ENCODE results near the gene AGMO.

The AGMO gene

DNA sequence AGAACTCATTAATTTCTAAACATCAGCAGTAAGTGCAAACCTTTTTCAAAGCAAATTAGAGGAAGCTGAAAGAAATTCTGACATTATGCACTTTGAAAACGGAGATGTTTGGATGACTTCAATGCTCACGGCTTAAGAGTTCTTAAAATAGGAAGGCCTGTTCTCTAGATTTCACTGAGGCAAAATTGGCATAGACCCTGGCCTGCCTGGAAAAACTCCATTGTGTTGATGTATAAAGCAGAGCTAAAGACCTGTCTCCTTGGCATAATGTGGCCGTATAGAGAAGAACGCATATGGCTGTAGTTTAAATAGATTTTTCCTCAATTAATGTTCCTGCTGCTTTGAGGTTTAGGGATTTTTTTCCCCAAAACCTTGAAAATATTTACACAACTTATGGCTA, 24.5 kb upstream of the AGMO start:
- H3K4me3 ChIP-seq (ENCODE audit: low read length) = no peak overlapping the region
- H3K27me3 ChIP-seq (ENCODE audit: control insufficient read depth, insufficient read depth, low read length) = no peaks in the 10 kb centered on the region
- no peaks in the 10 kb centered on the region for H3K4me1 ChIP-seq (ENCODE audit: control insufficient read depth, insufficient read depth, low read length)
- H3K9ac ChIP-seq (ENCODE audit: low read depth, low read length) = no peak overlapping the region
- H3K9me3 ChIP-seq (replicated peaks; ENCODE audit: low read length) = peaks cover 4% of the 10 kb centered on the region
- H3K4me2 ChIP-seq (ENCODE audit: low read length) = no peak overlapping the region
- H3K36me3 ChIP-seq (ENCODE audit: insufficient read depth, low read length) = no peaks in the 10 kb centered on the region

DNA sequence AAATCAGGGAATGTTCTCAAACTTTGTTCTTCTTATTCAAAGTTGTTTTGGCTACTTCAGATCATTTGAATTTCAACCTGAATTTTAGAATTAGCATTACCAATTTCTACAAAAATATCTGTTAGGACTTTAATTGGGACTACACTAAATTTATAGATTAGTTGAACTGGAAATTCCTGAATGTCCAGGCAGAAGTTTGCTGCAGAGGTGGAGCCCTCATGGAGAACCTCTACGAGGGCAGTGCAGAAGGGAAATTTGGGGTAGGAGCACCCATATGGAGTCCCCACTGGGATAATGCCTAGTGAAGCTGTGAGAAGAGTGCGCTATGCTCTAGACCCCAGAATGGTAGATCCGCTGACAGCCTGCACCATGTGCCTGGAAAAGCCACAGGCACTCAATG, 22.8 kb upstream of the AGMO start:
- Histone ChIP-seq H3K9ac (ENCODE audit: low read depth, low read length) (no peak overlapping the region), H3K36me3 (ENCODE audit: insufficient read depth, low read length) (no peaks in the 10 kb centered on the region), H3K4me1 (ENCODE audit: control insufficient read depth, insufficient read depth, low read length) (no peaks in the 10 kb centered on the region), H3K9me3 (replicated peaks; ENCODE audit: low read length) (peaks cover 4% of the 10 kb centered on the region), H3K27me3 (ENCODE audit: control insufficient read depth, insufficient read depth, low read length) (no peaks in the 10 kb centered on the region), H3K4me3 (ENCODE audit: low read length) (no peak overlapping the region), H3K4me2 (ENCODE audit: low read length) (no peak overlapping the region)

DNA sequence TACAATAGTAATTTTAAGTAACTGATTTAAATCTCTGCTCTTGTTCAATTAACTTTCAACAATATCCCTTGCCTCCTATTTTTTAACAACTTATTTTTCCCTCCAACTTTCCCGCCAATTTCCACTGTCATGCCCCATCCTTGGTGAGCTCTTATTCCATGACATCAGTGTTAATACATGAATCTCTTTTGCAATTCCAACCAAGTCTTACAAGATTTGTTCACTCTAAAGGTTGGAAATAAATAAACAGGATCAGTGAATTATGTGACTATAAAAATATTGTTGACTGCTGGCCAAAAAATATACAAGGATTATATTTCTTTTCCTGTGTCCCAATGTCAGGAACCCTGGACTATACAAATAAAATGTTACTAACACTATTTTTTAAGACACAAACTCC, 21.0 kb upstream of the AGMO start:
- Histone ChIP-seq H3K27me3 (ENCODE audit: control insufficient read depth, insufficient read depth, low read length) (no peaks in the 10 kb centered on the region), H3K9me3 (replicated peaks; ENCODE audit: low read length) (peaks cover 4% of the 10 kb centered on the region), H3K4me2 (ENCODE audit: low read length) (no peak overlapping the region), H3K9ac (ENCODE audit: low read depth, low read length) (no peak overlapping the region), H3K4me1 (ENCODE audit: control insufficient read depth, insufficient read depth, low read length) (no peaks in the 10 kb centered on the region), H3K4me3 (ENCODE audit: low read length) (no peak overlapping the region), H3K36me3 (ENCODE audit: insufficient read depth, low read length) (no peaks in the 10 kb centered on the region)

DNA sequence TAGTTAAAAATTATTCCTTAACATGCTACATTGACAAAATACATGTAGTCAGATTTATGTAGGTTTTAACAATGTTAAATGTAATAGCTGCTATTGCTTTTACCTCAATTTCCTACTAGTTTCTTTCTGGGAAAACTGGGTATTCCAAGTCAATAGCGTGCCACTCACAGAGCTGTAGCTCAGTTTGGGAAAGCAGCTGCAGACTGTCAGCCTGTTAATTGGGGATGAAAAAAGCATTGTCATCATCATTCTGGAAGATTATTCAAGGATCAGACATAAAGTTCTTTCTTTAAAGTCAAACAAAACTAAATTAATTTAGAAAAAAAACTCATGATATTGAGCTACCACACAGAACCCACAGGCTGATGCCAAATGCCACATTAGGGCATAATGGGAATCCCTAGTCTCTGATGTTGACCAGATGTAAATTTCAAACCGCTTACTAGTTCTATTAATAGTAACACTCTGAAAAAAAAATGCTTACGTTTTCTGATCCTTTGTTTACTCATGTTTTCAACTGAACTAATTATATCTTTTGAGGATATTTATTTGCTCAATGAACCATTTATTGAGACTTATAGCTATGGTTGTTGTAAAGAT, 19.6 kb upstream of the AGMO start:
- no peaks in the 10 kb centered on the region for H3K27me3 ChIP-seq (ENCODE audit: control insufficient read depth, insufficient read depth, low read length)
- no peak overlapping the region for H3K4me2 ChIP-seq (ENCODE audit: low read length)
- H3K9ac ChIP-seq (ENCODE audit: low read depth, low read length) = no peak overlapping the region
- no peak overlapping the region for H3K4me3 ChIP-seq (ENCODE audit: low read length)
- H3K4me1 ChIP-seq (ENCODE audit: control insufficient read depth, insufficient read depth, low read length) = no peaks in the 10 kb centered on the region
- peaks cover 4% of the 10 kb centered on the region for H3K9me3 ChIP-seq (replicated peaks; ENCODE audit: low read length)
- H3K36me3 ChIP-seq (ENCODE audit: insufficient read depth, low read length) = no peaks in the 10 kb centered on the region

DNA sequence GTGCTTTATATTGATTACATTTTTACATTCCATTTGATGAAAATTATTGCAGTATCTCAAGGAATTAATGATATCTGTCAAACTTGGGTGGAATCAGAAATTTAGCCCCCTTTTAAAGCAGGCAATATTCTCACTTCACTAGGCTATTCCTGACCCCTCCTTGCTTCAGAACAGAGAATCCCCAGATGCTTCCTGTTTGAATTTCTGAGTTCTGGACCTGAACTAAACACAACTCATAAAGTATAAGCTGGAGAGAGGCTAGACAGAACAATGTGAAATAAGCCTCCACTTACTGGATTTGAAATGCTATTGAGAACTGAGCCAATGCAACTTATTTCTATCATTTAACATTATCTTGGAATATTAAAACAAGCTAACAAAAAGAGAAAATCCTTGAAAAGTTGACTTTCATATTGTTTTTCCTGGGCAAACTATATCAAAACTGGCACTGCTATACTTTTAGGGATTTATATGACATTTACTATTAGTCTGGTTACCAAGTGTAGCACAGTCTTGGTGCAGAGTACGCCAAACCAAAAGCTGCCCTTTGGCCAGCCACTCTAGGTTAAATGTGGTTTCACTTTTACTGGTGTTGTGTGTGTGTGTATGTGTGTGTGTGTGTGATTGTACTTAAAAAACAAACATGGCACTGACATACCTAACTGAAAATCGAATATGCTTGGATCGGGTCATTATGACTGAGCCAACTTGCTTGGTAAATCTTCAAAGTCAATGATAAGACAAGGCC, 19.0 kb upstream of the AGMO start:
- H3K9ac ChIP-seq (ENCODE audit: low read depth, low read length) = no peak overlapping the region
- no peak overlapping the region for H3K4me3 ChIP-seq (ENCODE audit: low read length)
- H3K36me3 ChIP-seq (ENCODE audit: insufficient read depth, low read length) = no peaks in the 10 kb centered on the region
- no peaks in the 10 kb centered on the region for H3K4me1 ChIP-seq (ENCODE audit: control insufficient read depth, insufficient read depth, low read length)
- H3K9me3 ChIP-seq (replicated peaks; ENCODE audit: low read length) = peaks cover 4% of the 10 kb centered on the region
- H3K4me2 ChIP-seq (ENCODE audit: low read length) = no peak overlapping the region
- H3K27me3 ChIP-seq (ENCODE audit: control insufficient read depth, insufficient read depth, low read length) = no peaks in the 10 kb centered on the region

- no peaks in the 10 kb centered on the region for H3K4me1 ChIP-seq (ENCODE audit: control insufficient read depth, insufficient read depth, low read length)
- no peak overlapping the region for H3K4me3 ChIP-seq (ENCODE audit: low read length)
- no peak overlapping the region for H3K9ac ChIP-seq (ENCODE audit: low read depth, low read length)
- no peaks in the 10 kb centered on the region for H3K36me3 ChIP-seq (ENCODE audit: insufficient read depth, low read length)
- no peaks in the 10 kb centered on the region for H3K9me3 ChIP-seq (replicated peaks; ENCODE audit: low read length)
- H3K27me3 ChIP-seq (ENCODE audit: control insufficient read depth, insufficient read depth, low read length) = no peaks in the 10 kb centered on the region
- no peak overlapping the region for H3K4me2 ChIP-seq (ENCODE audit: low read length)
These were observed 15.8 kb upstream of the AGMO start for GRCh38 chr7:15577600-15577999.

- Histone ChIP-seq H3K27me3 (ENCODE audit: control insufficient read depth, insufficient read depth, low read length) (no peaks in the 10 kb centered on the region), H3K4me3 (ENCODE audit: low read length) (no peak overlapping the region), H3K9me3 (replicated peaks; ENCODE audit: low read length) (no peaks in the 10 kb centered on the region), H3K9ac (ENCODE audit: low read depth, low read length) (no peak overlapping the region), H3K4me2 (ENCODE audit: low read length) (peak overlapping the region; percentile 14), H3K4me1 (ENCODE audit: control insufficient read depth, insufficient read depth, low read length) (peaks cover 8% of the 10 kb centered on the region), H3K36me3 (ENCODE audit: insufficient read depth, low read length) (no peaks in the 10 kb centered on the region)
These were observed 9.6 kb upstream of the AGMO start for GRCh38 chr7:15571301-15571878.

GRCh38 chr7:15567652-15568051, 5.8 kb upstream of the AGMO start:
- Histone ChIP-seq H3K27me3 (ENCODE audit: control insufficient read depth, insufficient read depth, low read length) (no peaks in the 10 kb centered on the region), H3K36me3 (ENCODE audit: insufficient read depth, low read length) (no peaks in the 10 kb centered on the region), H3K4me1 (ENCODE audit: control insufficient read depth, insufficient read depth, low read length) (peaks cover 8% of the 10 kb centered on the region), H3K9ac (ENCODE audit: low read depth, low read length) (no peak overlapping the region), H3K9me3 (replicated peaks; ENCODE audit: low read length) (no peaks in the 10 kb centered on the region), H3K4me2 (ENCODE audit: low read length) (no peak overlapping the region), H3K4me3 (ENCODE audit: low read length) (no peak overlapping the region)

DNA sequence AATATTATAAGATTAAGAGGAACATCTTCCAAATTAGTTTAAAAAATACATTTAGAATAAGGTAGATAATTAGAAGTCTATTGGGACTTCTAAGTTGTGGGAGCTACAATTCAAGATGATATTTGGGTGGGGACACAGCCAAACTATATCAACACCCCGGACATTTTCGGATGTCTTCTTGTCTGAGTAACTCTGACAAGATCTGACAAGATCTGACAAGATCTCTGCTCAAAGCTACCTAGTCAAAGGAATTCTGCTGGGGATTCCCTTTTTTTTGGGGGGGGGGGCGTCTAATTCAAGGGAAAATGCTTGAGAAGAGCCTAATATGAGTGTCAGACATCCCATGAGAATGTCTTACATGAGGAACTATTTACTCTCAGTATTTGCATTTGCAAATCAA, 5.2 kb upstream of the AGMO start:
- Histone ChIP-seq H3K4me2 (ENCODE audit: low read length) (no peak overlapping the region), H3K27me3 (ENCODE audit: control insufficient read depth, insufficient read depth, low read length) (no peaks in the 10 kb centered on the region), H3K4me3 (ENCODE audit: low read length) (no peak overlapping the region), H3K9me3 (replicated peaks; ENCODE audit: low read length) (no peaks in the 10 kb centered on the region), H3K36me3 (ENCODE audit: insufficient read depth, low read length) (no peaks in the 10 kb centered on the region), H3K4me1 (ENCODE audit: control insufficient read depth, insufficient read depth, low read length) (peaks cover 8% of the 10 kb centered on the region), H3K9ac (ENCODE audit: low read depth, low read length) (no peak overlapping the region)

DNA sequence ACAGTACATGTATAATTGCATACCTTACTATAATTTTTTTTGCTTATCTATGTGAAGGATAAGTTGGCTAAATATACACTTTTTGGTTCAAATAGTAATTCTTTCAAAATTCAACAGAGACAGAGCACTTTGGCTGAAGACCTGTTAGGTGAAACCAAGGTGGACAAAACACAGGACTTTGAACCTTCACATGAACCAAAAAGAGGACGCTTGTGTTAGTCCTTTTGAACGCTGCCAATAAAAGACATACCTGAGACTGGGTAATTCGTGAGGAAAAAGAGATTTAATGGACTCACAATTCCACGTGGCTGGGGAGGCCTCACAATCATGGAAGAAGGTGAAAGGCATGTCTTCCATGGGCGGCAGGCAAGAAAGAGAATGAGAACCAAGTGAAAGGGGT, 4.7 kb upstream of the AGMO start:
- no peaks in the 10 kb centered on the region for H3K36me3 ChIP-seq (ENCODE audit: insufficient read depth, low read length)
- no peak overlapping the region for H3K4me2 ChIP-seq (ENCODE audit: low read length)
- H3K27me3 ChIP-seq (ENCODE audit: control insufficient read depth, insufficient read depth, low read length) = no peaks in the 10 kb centered on the region
- peaks cover 7% of the 10 kb centered on the region for H3K4me1 ChIP-seq (ENCODE audit: control insufficient read depth, insufficient read depth, low read length)
- no peak overlapping the region for H3K4me3 ChIP-seq (ENCODE audit: low read length)
- H3K9ac ChIP-seq (ENCODE audit: low read depth, low read length) = no peak overlapping the region
- H3K9me3 ChIP-seq (replicated peaks; ENCODE audit: low read length) = no peaks in the 10 kb centered on the region

DNA sequence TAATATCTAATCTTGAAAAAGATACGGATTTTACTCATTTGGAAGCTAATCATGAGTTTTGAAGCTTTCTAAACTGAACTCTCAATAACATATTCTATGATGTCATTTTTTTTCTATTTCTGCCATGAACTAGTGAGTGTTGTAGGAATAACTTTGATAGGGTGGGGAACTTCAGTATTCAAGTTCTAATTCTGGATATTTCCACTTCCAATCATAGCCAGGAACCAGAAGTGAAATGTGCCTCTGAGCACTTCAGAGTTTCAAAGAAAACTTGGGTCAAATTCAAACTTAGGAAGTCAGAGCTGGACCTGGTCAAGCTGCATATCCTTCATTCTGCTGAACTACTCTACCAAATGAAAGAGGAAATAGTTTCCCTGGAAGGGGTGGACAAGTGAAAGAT, 847 bp downstream of the AGMO start:
- Histone ChIP-seq H3K9ac (ENCODE audit: low read depth, low read length) (no peak overlapping the region), H3K4me1 (ENCODE audit: control insufficient read depth, insufficient read depth, low read length) (peaks cover 39% of the 10 kb centered on the region), H3K36me3 (ENCODE audit: insufficient read depth, low read length) (no peaks in the 10 kb centered on the region), H3K4me3 (ENCODE audit: low read length) (no peak overlapping the region), H3K27me3 (ENCODE audit: control insufficient read depth, insufficient read depth, low read length) (no peaks in the 10 kb centered on the region), H3K9me3 (replicated peaks; ENCODE audit: low read length) (no peaks in the 10 kb centered on the region), H3K4me2 (ENCODE audit: low read length) (no peak overlapping the region)

- H3K4me2 ChIP-seq (ENCODE audit: low read length) = no peak overlapping the region
- no peaks in the 10 kb centered on the region for H3K27me3 ChIP-seq (ENCODE audit: control insufficient read depth, insufficient read depth, low read length)
- H3K4me1 ChIP-seq (ENCODE audit: control insufficient read depth, insufficient read depth, low read length) = peaks cover 52% of the 10 kb centered on the region
- H3K36me3 ChIP-seq (ENCODE audit: insufficient read depth, low read length) = no peaks in the 10 kb centered on the region
- no peaks in the 10 kb centered on the region for H3K9me3 ChIP-seq (replicated peaks; ENCODE audit: low read length)
- no peak overlapping the region for H3K9ac ChIP-seq (ENCODE audit: low read depth, low read length)
- H3K4me3 ChIP-seq (ENCODE audit: low read length) = peak overlapping the region; percentile 9
These were observed 2.3 kb downstream of the AGMO start for GRCh38 chr7:15559416-15559928.
